HG03045 (cell line): Measurements from ENCODE around the gene BPIFB2.

ENCODE experiments used
- ATAC-seq: cut with Tn5 transposase; IDR thresholded peaks from one replicate; pipeline ENCODE4 v1.9.1; 2021; ENCODE audit warnings: mild to moderate bottlenecking, moderate library complexity; ENCODE audit not compliant: unreplicated experiment

BPIFB2 gene

GRCh38 chr20:33005908-33006775 is 1.4 kb upstream of the BPIFB2 start:
- no peak for ATAC-seq

- no peak for ATAC-seq
Measured at GRCh38 chr20:33006776-33007375, 628 bp upstream of the BPIFB2 start.

DNA sequence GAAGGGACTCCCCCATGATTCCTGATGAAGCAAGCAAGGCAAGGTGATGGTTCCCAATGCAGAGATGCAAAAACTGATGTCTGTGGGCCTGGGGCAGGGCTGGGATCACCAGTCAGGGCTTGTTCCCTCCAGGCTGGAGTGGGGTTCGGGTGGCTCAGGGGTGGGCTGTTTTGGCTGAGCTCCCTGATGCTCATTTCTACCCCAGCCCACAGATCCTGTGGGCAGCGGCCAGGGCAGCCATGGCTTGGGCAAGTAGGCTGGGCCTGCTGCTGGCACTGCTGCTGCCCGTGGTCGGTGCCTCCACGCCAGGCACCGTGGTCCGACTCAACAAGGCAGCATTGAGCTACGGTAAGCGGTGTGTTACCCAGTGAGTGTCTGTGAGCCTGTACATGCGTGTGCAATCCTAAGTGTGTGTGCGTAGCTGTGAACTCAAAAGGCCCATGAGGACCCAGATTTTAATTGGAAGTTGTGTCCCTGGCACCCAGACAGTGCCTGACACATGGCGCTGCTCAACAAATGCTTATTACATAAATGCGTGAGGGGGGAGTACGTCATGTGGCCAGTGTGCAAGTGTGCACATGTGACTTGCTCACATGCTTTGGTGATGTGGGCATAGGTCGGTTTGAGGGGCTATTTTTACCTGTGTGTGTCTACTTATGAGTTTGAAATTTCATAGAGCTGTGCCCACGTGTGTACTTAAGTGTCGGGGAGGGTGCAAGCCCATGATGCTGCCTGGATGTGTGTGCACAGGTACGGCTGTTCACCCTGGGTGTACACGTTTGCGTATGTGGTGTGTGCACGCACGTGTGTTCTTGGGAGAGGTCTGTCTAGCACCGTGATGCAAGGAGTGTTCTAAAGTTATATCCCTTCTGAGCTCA is 1.1 kb downstream of the BPIFB2 start:
- no peak for ATAC-seq

DNA sequence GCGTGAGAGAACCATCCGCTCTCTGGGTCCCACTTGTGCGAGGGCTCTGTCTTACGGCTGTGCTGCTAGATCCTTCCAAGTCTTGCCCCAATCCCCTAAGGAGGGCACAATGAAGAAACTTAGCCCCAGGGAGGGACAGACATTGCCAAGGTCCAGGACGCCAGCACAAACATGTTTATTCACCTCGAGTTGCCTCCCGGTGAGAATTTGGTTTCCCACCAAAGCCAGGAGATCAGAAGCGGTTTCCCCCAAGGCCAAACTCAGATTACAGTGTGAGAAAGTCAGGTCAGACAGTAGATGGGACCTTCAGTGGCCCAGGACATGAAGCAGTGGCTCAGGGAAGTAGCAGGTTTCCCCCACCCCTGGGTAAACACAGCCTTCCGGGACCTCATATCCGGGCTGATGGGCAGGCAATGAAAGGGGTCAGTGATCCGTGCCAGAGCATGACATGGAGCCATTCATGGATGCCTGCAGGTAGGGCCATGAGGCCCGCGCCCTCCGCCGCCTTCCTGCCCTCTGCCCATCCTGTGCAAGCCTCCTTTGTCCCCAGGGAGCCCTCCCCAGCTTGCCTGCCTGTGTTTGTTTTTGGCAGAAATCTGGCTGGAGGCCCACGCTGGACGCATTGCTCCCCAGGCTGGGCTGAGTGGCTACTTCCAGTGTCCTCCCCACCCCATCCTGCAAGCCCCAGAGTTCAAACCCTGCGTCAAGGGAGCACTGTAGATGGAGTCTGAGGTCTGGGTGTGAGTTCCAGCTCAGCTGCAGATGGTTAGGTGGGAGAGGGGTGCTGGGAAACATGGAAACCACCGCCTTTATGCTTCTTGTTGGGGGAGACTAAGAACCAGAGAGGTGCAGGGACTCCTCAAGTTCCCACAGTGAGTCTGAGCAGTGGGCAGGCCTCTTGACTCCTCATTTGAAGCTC is 2.0 kb downstream of the BPIFB2 start:
- ATAC-seq, result no peak

DNA sequence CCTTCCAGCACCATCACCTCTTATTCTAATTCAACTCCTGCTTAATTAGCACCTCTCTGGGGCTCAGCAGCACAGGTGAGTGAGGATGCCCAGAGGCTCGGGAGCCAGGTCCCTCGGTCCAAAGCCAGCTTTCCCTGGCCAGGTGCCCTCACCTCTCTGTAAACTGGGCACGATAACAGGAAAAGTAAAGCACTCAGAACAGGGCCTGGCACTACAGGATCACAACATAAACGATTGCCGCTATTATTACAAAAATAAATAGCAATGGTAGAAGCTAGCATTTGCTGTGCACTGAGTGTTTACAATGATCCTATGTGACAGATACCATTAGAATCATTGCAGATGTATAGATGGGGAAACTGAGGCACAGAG is 2.6 kb downstream of the BPIFB2 start:
- no peak for ATAC-seq

DNA sequence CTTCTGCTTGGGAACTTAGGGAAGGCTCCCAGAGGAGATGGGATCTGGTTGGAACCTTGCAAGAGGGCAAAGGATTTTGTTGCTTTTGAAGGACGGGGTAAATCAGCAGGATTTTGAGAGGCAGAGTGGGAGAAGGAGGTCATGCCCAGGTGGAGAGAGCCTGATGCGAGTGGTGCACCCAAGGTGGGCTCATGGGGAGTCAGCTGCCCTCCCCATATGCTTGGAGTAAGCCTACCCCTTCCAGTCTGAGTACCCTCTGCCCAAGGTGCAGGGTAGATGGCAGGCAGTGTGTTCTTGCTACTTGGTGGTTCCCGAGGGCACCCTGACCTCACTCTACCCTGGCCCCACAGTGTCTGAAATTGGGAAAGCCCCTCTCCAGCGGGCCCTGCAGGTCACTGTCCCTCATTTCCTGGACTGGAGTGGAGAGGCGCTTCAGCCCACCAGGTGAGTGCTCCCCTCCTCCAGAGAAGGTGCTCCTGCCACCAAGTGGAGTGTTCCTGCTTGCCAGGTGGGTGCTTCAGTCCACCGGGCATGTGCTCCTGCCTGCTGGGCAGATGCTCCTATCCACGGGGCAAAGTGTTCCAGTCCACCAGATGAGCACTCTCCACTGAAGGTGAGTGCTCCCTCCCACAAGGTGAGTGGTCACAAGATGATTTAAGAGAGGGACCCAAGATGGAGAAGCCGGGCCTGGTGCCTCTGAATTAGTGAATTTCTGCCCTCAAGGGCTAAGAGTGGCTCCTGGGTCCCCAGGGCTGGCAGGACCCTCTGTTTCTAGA is 3.4 kb downstream of the BPIFB2 start:
- ATAC-seq, result no peak

- no peak for ATAC-seq
Measured at GRCh38 chr20:33012327-33013189, 5.1 kb downstream of the BPIFB2 start.

DNA sequence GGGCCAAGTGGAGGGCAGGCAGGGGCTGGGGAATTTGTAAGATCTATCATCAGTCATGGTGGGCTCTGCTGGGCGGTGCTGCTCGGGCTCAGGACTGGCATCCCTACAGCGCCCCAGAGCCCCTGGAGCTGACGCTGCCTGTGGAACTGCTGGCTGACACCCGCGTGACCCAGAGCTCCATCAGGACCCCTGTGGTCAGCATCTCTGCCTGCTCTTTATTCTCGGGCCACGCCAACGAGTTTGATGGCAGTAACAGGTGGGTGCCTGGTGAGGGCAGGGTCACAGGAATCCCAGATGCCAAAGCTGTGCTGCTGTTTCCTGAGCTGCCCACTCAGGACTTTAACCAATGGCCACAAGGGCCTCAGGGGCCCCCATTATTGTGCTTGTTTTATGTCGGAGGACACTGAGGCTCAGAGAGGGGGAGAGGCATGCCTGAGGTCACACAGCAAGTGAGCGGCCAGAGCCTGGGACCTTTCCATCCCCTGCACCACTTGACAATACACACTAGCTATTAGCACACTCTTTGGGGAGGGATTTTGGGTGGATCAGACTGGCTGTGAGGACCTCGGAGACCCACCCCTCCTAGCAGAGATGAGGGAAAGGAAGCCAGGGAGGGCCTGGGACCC is 6.3 kb downstream of the BPIFB2 start:
- no peak for ATAC-seq

DNA sequence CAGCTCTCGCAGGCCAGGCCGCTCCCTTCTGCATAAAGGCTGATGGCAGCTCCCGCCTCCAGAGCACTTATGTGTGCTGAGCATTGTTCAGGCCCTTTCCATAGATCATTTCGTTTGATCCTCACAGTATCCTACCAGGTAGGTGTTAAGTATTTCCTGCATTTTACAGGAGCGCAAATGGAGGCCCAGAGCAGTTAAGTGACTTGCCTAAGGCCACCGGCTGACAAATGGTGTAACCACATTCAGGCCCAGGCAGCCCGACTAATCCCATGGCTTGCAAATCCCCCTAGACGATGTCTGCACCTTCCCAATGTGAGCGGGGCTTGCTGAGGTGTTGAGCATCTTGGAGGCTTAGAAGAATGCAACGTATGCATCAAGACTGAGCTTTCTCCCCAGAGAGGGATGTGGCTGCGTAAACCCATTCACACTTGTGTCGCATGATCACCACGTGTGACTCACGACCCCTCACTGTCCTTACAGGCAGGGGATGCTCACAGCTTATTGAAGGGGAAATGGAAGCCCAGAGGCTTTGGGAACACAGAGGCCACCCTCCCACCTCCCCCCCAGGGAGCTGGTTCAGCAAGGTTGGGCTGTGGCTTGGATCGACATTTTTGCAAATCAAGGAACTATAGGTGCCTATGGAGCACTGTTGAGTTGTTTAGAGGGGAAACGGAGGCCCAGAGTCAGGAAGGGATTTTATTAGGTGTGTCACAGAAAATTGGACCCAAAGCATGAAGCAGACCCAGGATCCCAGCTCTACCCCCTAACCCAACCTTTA is 7.0 kb downstream of the BPIFB2 start:
- ATAC-seq, result no peak

- ATAC-seq, result no peak
Measured at GRCh38 chr20:33015114-33015484, 7.6 kb downstream of the BPIFB2 start.

DNA sequence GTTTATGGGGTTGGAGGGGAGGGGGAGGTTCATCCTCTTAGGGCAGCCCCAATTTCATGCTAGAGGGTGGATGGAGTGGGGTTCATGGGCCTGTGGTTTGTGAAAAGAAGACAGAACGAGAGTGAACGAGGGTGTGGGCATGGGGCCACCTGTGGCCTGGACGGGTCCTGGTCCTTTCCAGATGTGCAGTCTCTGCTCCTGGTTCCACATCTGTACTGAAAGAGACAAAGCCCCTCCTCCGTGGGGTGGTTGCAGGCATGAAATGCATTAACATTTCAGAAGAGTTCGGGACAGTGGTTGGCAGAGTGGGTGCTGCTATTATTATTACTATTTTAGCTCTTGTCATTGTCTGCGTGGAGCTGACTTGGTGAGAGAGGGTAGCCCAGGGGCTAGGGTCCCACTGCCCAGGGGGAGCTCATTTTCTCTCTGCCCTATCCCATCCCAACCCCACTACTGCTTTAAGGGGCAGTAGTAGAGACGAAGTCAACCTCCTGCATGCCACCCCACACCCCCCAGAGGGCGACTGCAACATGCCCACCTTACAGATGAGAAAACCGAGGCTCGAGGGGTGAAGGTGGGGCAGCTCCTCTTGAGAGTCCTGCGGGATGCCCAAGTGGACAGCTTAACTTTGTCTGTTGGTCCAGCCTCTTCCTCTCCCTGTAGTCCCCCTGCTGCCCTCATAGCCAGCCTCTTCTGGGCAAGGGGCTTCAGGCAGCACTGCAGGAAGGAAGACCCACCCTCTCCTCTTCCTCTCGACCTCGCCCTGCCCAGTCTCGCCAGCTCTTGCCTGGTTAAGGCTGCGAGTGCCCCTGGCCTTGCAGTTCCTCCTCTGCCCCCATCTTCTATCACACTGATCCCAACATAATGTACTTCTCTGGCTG is 8.4 kb downstream of the BPIFB2 start:
- ATAC-seq, result no peak

GRCh38 chr20:33016581-33017109 is 9.1 kb downstream of the BPIFB2 start:
- no peak for ATAC-seq

DNA sequence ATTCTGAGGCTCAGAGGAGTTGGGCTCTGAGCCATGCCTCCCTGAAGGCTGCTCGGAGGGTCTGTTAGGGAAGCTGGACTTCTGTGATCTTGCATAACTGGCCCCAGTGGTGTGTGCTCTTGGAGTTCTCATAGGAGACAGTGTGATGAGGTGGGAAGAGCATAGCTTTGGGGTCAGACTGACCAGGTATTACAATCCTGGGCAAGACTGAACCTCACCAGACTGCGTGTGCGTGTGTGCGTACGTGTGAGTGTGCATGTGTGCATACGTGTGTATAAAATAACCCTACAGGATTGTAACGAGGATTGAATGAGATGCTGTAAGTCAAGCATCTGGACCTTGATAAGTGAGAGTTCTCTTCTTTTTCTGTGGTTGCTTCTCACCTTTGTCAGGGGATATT is 10.0 kb downstream of the BPIFB2 start:
- no peak for ATAC-seq

GRCh38 chr20:33018169-33018931 is 10.8 kb downstream of the BPIFB2 start:
- no peak for ATAC-seq

DNA sequence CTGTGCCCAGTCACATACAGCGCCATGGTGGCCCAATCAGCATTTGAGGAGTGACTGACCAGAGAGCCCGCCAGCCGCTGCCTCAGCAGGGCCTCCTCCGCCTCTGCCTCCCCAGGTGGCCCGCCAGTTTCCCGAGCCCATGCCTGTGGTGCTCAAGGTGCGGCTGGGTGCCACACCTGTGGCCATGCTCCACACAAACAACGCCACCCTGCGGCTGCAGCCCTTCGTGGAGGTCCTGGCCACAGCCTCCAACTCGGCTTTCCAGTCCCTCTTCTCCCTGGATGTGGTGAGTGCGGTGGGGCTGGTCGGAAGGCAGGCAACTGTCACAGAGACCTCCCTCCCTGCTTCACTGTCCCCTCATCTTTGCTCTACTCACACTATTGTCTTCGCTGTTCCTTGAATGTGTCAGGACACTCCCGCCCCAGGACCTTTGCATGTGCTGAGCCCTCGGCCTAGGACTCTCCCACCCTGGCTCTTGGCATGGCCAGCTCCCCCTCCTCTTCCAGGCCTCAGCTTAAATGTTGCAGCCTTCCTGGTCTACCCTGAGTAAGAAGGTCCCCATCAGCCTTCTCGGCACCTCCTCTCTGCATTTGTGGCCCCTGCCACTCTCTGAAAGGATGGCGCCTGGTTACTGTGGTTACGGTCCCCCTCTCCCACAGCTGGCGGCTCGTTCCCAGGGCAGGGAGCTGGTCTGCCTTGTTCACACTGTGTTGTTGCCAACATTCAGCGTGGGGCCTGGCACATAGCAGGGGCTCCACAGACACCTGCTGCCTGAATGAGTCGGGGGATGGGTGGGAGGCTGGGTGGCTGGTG is 12.2 kb downstream of the BPIFB2 start:
- ATAC-seq, result no peak
